SH-SY5Y (cell line): ENCODE results near the gene LACTB.

Experiments
- GATA2 ChIP-seq: IDR thresholded peaks from 2 replicates; pipeline ENCODE4 v1.6.1; 2011; ENCODE audit warnings: mild to moderate bottlenecking, low read depth, low read length
- GATA3 ChIP-seq: IDR thresholded peaks from 2 replicates; pipeline ENCODE4 v1.6.1; 2011; ENCODE audit warnings: low read depth, mild to moderate bottlenecking, low read length, moderate library complexity

Gene LACTB

GRCh38 chr15:63134245-63134985 lies 12.8 kb downstream of the LACTB start:
- TF ChIP-seq GATA2 (no peak), GATA3 (no peak)

- TF ChIP-seq GATA2 = no peak
- no peak for TF ChIP-seq GATA3
Observed at GRCh38 chr15:63135281-63135680, 13.6 kb downstream of the LACTB start.

- TF ChIP-seq GATA2 (no peak), GATA3 (no peak)
Observed at GRCh38 chr15:63135804-63136203, 14.1 kb downstream of the LACTB start.

DNA sequence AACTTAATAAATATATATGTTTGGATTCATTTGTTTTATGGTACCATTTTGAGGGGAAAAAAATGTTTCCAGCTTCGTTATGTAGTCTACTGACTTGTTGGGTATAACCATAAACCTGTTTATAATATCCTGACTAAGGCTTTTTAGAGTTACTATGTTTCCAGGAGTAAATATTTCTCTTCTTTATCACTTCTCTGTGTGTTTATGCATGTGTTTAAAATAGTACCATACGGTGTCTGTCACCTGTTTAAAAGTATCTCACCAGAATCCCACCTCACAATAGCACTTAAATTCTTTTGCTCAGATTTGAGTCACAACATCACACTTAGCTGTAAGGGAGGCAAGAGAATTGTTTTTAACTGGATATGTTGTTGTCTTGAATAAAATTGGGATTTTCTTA lies 15.1 kb downstream of the LACTB start:
- TF ChIP-seq GATA3 (no peak), GATA2 (no peak)

GRCh38 chr15:63140936-63141335 lies 19.3 kb downstream of the LACTB start:
- TF ChIP-seq GATA3 (no peak), GATA2 (no peak)

DNA sequence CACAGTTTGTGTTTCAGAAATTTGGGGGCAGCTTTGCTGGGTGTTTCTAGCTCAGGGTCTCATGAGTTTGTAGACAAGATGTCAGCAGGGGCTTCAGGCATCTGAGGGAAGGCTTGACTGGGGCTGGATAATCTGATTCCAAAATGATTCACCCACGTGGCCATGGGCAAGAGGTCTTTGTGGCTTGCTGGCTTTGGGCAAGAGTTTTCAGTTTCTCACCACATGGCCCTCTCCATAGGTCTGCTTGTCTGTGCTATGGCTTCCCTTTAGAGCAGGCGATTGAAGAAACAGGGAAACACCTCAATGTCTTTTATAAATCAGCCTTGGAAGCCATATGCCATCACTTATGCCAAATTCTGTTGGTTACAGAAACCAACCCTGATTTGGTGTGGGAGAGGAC lies 23.8 kb downstream of the LACTB start:
- TF ChIP-seq GATA3 (no peak), GATA2 (no peak)

GRCh38 chr15:63146684-63147083 lies 25.0 kb downstream of the LACTB start:
- TF ChIP-seq GATA2 = no peak
- TF ChIP-seq GATA3 = no peak

DNA sequence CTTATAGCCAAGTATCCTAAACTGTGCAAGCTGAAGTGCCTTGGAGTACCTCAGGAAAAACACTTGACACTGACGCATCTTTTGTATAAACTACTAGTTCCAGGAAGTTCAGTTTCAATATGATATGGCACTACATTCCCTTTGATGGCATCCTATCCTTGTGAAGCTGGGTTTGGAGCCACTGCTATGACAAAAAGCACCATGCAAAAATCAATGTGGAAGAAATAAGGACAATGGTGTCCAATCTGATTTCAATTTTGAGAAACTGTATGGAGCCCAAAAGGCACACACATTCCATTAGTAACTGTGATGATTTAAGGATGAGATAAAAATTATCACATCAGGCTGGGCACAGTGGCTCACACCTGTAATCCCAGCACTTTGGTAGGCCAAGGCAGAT lies 30.0 kb downstream of the LACTB start:
- TF ChIP-seq GATA2 (no peak), GATA3 (no peak)

GRCh38 chr15:63155486-63155885 lies 33.8 kb downstream of the LACTB start:
- no peak for TF ChIP-seq GATA2
- no peak for TF ChIP-seq GATA3

DNA sequence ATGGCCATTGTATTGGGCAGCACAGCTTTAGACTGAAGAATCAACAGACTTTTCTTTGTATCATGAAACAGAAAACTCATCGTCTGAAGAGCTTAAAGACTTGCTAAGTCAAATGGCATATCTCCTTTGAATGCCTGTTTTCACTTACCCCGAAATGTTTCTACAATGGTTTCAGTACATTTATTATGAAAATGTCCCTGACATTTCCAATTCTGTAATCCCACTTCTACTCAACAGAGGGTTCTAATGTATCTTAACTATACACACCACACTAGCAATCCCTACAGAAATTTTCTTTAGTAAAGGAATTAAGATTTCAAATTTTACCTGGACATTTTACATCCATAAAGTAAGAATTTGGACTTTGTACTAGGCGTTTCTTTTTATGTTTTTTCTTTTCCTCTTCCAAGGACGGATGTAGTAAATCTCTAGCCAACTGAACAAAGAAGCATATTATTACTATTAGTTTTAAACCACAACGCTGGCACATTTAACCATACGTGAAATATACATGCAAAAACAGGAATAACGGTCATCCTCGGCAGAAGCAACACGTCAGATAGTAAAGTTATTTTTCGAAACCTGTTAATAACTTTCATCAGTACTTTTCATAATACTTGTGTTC lies 34.5 kb downstream of the LACTB start:
- TF ChIP-seq GATA3 (no peak), GATA2 (no peak)

- TF ChIP-seq GATA2 (no peak), GATA3 (no peak)
Observed at GRCh38 chr15:63156755-63157117, 35.1 kb downstream of the LACTB start.

DNA sequence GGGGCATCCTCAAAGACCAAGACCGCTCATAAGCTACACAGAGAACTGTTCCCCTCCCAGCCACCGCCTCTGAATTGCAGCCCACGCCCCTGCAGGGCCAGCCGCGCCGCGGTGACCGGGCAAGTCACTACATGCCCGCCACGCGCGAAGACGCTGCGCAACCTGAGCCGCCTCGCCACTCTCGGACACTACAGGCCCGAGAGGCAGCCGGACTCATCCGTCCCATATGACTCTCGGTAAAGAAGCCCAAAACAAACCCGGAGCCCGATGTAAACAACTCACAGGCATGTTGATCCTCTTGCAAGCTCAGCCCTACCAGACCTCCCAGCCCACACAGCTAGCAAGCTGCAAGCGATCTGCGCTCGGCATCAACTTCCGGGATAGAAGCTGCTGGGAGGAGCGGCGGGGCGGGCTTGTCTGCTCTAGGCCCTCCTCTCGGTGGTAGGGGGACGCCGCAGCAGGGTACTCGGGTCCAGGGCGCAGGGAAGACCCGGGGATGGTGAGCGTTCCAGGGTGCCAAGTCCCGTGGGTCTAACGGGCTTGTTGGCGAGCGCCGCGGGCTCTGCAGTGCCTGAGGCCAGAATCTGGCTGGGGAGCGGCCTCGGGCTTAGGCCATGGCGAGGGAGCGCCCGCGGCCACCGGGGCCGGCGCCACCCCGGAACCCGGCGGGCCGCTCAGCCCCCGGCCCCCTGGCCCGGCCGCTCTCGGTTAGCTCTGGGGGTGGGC lies 35.6 kb downstream of the LACTB start, which contains the start of gene RPS27L:
Gene RPS27L, minus strand, starts transcription at position 360 of the 726 bp plus-strand sequence. Its CDS starts 72 bp downstream, at position 288.
- TF ChIP-seq GATA2 (no peak), GATA3 (no peak)

DNA sequence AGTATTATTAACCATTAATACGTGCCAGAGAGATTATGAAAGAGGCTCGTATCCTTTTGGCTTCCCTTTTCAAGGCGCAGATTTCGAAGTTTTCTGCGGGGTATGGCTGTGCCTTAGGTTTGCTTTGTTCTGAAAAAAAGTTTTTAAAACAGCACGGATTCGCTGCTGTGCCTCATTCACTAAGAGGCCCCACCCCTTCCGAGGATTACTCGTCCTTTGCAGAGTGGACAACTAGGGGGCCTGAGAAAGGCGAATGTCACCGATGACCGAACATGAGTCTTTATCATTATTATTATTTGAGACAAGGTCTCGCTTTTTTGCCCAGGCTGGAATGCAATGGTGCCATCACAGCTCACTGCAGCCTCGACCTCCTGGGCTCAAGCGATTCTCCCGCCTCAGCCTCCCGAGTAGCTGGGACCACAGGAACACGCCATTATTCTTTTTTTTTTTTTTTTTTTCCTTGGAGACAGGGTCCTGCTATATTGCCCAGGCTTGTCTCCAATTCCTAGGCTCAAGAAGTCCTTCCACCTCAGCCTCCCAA lies 36.3 kb downstream of the LACTB start:
- TF ChIP-seq GATA3 (no peak), GATA2 (no peak)

GRCh38 chr15:63160638-63161037 lies 39.0 kb downstream of the LACTB start:
- no peak for TF ChIP-seq GATA2
- no peak for TF ChIP-seq GATA3
